Stimulated activated naive CD8-positive, alpha-beta T cell treated with anti-CD3 and anti-CD28 coated beads, Interleukin-15, Interleukin-2, amounts not matched to agents 100 ng/mL and 50 ng/mL, for 24 hours (primary cell): ENCODE data around the gene KATNB1.
"Not testable (repeated sequence)": the region's sequence is repeated elsewhere in the genome, so short reads cannot be mapped to it uniquely, and the experiment has no call there.

Experiments used
- H3K27ac Mint-ChIP-seq: one replicate; pipeline ENCODE4 v1.8.0; 2021; ENCODE audit warnings: mild to moderate bottlenecking, mixed read lengths
- H3K27me3 Mint-ChIP-seq: one replicate; pipeline ENCODE4 v1.8.0; 2021; ENCODE audit warnings: mixed read lengths
- H3K36me3 Mint-ChIP-seq: one replicate; pipeline ENCODE4 v1.8.0; 2021; ENCODE audit warnings: low read depth, mixed read lengths
- H3K4me1 Mint-ChIP-seq: one replicate; pipeline ENCODE4 v1.8.0; 2021; ENCODE audit warnings: low read depth, mixed read lengths
- H3K4me3 Mint-ChIP-seq: one replicate; pipeline ENCODE4 v1.8.0; 2021; ENCODE audit warnings: mild to moderate bottlenecking, mixed read lengths
- H3K9me3 Mint-ChIP-seq: one replicate; pipeline ENCODE4 v1.8.0; 2021; ENCODE audit warnings: mixed read lengths

Gene KATNB1

GRCh38 chr16:57728336-57729181 is 7.0 kb upstream of the KATNB1 start:
- Mint-ChIP-seq H3K4me3 (no peak overlapping the region), H3K4me1 (peaks cover 17% of the 10 kb centered on the region), H3K27me3 (no peaks in the 10 kb centered on the region), H3K36me3 (peaks cover 11% of the 10 kb centered on the region), H3K27ac (no peak overlapping the region), H3K9me3 (peaks cover 11% of the 10 kb centered on the region)

GRCh38 chr16:57729182-57729484 is 6.4 kb upstream of the KATNB1 start:
- Mint-ChIP-seq H3K36me3 (peaks cover 12% of the 10 kb centered on the region), H3K4me3 (no peak overlapping the region), H3K4me1 (peaks cover 18% of the 10 kb centered on the region), H3K27ac (no peak overlapping the region), H3K27me3 (no peaks in the 10 kb centered on the region), H3K9me3 (peaks cover 11% of the 10 kb centered on the region)

GRCh38 chr16:57729852-57730251 is 5.7 kb upstream of the KATNB1 start:
- not testable (repeated sequence) for H3K27ac Mint-ChIP-seq, H3K4me3 Mint-ChIP-seq, H3K27me3 Mint-ChIP-seq
- Mint-ChIP-seq H3K9me3 (peaks cover 11% of the 10 kb centered on the region), H3K4me1 (peaks cover 24% of the 10 kb centered on the region), H3K36me3 (peaks cover 12% of the 10 kb centered on the region)

- no peak overlapping the region for H3K4me3 Mint-ChIP-seq
- H3K4me1 Mint-ChIP-seq: peaks cover 28% of the 10 kb centered on the region
- H3K27ac Mint-ChIP-seq: no peak overlapping the region
- H3K27me3 Mint-ChIP-seq: peaks cover 4% of the 10 kb centered on the region
- peaks cover 11% of the 10 kb centered on the region for H3K9me3 Mint-ChIP-seq
- peaks cover 20% of the 10 kb centered on the region for H3K36me3 Mint-ChIP-seq
Measured at GRCh38 chr16:57730771-57731730, 4.5 kb upstream of the KATNB1 start.

GRCh38 chr16:57732037-57732436 is 3.5 kb upstream of the KATNB1 start:
- H3K27ac Mint-ChIP-seq: no peak overlapping the region
- peaks cover 4% of the 10 kb centered on the region for H3K27me3 Mint-ChIP-seq
- no peak overlapping the region for H3K4me3 Mint-ChIP-seq
- H3K36me3 Mint-ChIP-seq: peaks cover 20% of the 10 kb centered on the region
- peaks cover 11% of the 10 kb centered on the region for H3K9me3 Mint-ChIP-seq
- H3K4me1 Mint-ChIP-seq: peaks cover 38% of the 10 kb centered on the region

- peaks cover 22% of the 10 kb centered on the region for H3K36me3 Mint-ChIP-seq
- H3K9me3 Mint-ChIP-seq: peaks cover 11% of the 10 kb centered on the region
- H3K27ac Mint-ChIP-seq: no peak overlapping the region
- H3K27me3 Mint-ChIP-seq: peaks cover 4% of the 10 kb centered on the region
- no peak overlapping the region for H3K4me3 Mint-ChIP-seq
- H3K4me1 Mint-ChIP-seq: peaks cover 45% of the 10 kb centered on the region
Measured at GRCh38 chr16:57732714-57733113, 2.9 kb upstream of the KATNB1 start.

- peaks cover 11% of the 10 kb centered on the region for H3K9me3 Mint-ChIP-seq
- H3K36me3 Mint-ChIP-seq: peaks cover 24% of the 10 kb centered on the region
- peaks cover 4% of the 10 kb centered on the region for H3K27me3 Mint-ChIP-seq
- peaks cover 43% of the 10 kb centered on the region for H3K4me1 Mint-ChIP-seq
- H3K27ac Mint-ChIP-seq: peak overlapping the region; percentile 98
- H3K4me3 Mint-ChIP-seq: peak overlapping the region; percentile 96
Measured at GRCh38 chr16:57734308-57734924, 1.2 kb upstream of the KATNB1 start.

- H3K4me1 Mint-ChIP-seq: peaks cover 43% of the 10 kb centered on the region
- peaks cover 4% of the 10 kb centered on the region for H3K27me3 Mint-ChIP-seq
- peaks cover 11% of the 10 kb centered on the region for H3K9me3 Mint-ChIP-seq
- peak overlapping the region; percentile 98 for H3K27ac Mint-ChIP-seq
- H3K4me3 Mint-ChIP-seq: peak overlapping the region; percentile 96
- peaks cover 24% of the 10 kb centered on the region for H3K36me3 Mint-ChIP-seq
Measured at GRCh38 chr16:57734925-57735754, 430 bp upstream of the KATNB1 start.

GRCh38 chr16:57736419-57737351 is 1.1 kb downstream of the KATNB1 start:
- peak overlapping the region; percentile 96 for H3K4me3 Mint-ChIP-seq
- peaks cover 7% of the 10 kb centered on the region for H3K9me3 Mint-ChIP-seq
- peak overlapping the region; percentile 98 for H3K27ac Mint-ChIP-seq
- peaks cover 4% of the 10 kb centered on the region for H3K27me3 Mint-ChIP-seq
- H3K36me3 Mint-ChIP-seq: peaks cover 24% of the 10 kb centered on the region
- H3K4me1 Mint-ChIP-seq: peaks cover 43% of the 10 kb centered on the region

GRCh38 chr16:57738844-57739243 is 3.3 kb downstream of the KATNB1 start:
- Mint-ChIP-seq H3K4me1 (peaks cover 34% of the 10 kb centered on the region), H3K36me3 (peaks cover 12% of the 10 kb centered on the region), H3K9me3 (no peaks in the 10 kb centered on the region), H3K27ac (no peak overlapping the region), H3K4me3 (no peak overlapping the region), H3K27me3 (peaks cover 4% of the 10 kb centered on the region)

- H3K9me3 Mint-ChIP-seq: no peaks in the 10 kb centered on the region
- H3K4me1 Mint-ChIP-seq: peaks cover 28% of the 10 kb centered on the region
- no peak overlapping the region for H3K27ac Mint-ChIP-seq
- peaks cover 12% of the 10 kb centered on the region for H3K36me3 Mint-ChIP-seq
- peaks cover 4% of the 10 kb centered on the region for H3K27me3 Mint-ChIP-seq
- no peak overlapping the region for H3K4me3 Mint-ChIP-seq
Measured at GRCh38 chr16:57739756-57740422, 4.3 kb downstream of the KATNB1 start.

GRCh38 chr16:57740423-57741071 is 5.0 kb downstream of the KATNB1 start:
- peaks cover 22% of the 10 kb centered on the region for H3K4me1 Mint-ChIP-seq
- H3K27me3 Mint-ChIP-seq: no peaks in the 10 kb centered on the region
- H3K9me3 Mint-ChIP-seq: no peaks in the 10 kb centered on the region
- no peak overlapping the region for H3K27ac Mint-ChIP-seq
- H3K4me3 Mint-ChIP-seq: no peak overlapping the region
- peaks cover 5% of the 10 kb centered on the region for H3K36me3 Mint-ChIP-seq
